ENCODE results near the gene IFNA13. TPM values are rescaled to one million over a fixed set of nuclear protein-coding genes. Genes with fewer than 3 reads are reported as not detected.

Gene IFNA13
- total RNA-seq, 1 experiment from 2014 or later: not detected

DNA sequence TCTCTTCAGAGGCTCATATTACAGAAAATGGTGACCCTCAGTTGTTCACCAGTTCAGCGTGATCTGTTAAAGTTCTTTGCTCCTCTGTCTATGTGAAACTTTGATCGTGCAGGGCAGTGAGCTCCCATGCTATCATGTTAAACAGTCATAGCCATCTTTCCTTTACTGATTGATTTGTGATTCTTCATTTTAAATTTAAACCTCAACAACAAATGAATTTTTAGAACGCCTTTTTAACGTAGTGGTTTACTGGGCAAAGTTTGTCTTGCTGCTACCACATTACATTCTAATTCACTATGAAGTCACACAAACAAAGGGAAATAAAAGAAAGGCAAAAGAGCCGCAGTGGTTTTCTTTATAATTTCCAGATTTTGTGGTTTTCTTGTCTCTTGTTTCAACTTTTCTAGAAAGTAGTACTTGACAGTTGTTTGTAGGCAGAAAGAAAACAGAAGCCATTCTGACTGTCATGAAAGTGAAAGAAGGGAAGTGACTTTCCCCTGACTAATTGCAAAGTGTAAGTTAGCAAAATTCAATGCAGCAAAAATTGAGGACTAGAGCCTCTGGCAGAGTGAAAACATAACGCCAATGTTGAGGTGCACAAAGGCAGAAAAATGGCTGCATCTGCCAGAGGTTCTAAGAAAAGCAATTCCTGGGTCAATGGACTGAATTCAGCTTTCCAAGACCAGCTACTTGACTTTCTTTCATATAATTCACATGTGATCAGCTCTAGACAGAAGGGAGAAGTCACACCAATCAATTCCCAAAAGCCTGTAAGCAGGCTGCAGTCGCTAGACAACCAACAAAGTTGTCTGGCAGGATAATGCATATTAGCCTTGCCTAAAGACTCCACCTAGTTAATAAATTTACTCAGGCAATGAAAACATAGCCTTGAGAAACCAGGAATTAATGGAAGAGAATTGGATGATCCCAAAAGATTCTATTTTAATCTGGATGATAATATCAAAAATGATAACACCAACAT lies 10.1 kb downstream of the IFNA13 start:
- peak; percentile 16 for DNase-seq (ENCODE audit: low read depth)

DNA sequence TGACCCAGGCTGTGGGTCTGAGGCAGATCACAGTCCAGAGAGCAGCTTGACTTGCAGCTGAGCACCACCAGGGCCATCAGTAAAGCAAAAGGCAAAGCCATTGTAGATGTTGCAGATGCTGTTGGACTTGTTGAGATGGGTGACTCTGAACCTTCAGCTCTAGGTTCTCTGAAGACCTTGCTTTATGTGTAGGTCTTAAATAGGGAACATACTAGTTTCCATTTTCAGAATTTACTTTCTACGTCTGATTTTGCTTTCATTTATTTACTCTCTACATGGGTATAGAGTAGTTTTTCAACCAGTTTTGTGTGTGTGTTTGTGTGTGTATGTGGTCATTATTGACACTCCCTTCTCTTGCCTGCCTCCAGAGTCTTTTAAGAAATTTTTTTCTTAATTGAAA lies 17.1 kb downstream of the IFNA13 start, which contains the start of gene IFNA6:
IFNA6 (minus strand) TSS at position 101 of the 400 bp plus-strand sequence; CDS start at position 101, 0 bp downstream.
- no peak for DNase-seq (ENCODE audit: low read depth)

DNA sequence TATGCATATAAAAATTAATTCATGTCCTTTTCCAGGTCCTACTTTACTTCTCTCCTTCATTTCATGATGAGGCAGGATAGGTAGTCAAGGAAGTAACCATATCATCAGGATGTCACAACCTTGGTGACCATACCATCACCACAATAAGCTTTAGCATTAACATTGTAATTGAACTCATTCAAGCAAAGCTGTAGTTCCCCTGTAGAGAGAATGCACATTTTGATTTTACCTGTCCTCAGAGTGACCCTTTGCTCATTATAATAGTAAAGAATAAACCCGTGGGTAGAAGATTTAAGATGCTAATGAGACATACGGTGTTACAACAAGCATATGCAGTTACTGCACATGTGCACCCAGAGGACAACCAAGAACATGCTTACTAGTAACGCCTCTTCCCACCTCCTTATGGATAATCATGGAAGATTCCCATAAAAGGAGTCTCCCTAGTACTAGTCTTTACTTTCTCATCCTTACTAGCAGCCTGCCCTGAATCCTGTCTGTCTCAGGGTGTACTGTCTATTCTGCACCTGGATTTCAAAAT lies 19.4 kb downstream of the IFNA13 start:
- no peak for DNase-seq (ENCODE audit: low read depth)

DNA sequence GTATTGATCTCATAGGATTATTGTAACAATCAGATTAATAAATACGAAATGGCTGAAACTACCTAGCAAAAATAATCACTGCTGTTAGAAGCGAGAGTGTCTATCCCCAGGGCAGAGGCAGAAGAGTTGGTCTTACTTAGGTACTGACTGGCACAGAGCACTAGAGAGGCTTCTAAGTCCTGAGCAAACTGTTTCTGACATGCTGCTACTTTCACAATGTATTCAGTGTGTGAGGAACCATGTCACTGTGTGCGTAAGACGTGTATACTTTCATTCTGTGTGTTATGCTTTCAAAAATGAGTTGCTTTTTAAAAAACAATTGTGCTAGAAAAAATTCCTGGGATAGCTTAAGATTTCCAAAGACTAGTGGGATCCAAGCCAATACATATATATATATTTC lies 27.1 kb downstream of the IFNA13 start:
- no peak for DNase-seq (ENCODE audit: low read depth)

DNA sequence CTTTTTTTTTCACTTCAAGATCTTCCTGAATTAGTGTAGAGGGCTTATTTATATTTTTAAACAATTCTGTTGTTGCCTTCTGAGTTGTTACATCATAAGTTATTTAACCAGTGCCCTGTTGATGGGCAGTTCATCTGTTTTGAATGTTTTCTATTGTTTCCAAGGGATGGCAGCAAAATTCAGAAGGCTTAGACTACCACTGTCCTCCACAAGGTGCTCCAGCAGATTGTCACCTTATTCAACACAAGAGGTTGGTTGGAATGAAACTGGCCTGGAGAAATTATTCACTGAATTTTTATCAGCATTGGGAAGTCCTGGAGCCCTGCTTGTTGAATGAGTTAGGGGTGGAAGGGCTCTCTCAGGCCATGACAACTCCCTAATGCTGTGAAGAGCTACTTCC lies 31.4 kb downstream of the IFNA13 start:
- peak; percentile 11 for DNase-seq (ENCODE audit: low read depth)

DNA sequence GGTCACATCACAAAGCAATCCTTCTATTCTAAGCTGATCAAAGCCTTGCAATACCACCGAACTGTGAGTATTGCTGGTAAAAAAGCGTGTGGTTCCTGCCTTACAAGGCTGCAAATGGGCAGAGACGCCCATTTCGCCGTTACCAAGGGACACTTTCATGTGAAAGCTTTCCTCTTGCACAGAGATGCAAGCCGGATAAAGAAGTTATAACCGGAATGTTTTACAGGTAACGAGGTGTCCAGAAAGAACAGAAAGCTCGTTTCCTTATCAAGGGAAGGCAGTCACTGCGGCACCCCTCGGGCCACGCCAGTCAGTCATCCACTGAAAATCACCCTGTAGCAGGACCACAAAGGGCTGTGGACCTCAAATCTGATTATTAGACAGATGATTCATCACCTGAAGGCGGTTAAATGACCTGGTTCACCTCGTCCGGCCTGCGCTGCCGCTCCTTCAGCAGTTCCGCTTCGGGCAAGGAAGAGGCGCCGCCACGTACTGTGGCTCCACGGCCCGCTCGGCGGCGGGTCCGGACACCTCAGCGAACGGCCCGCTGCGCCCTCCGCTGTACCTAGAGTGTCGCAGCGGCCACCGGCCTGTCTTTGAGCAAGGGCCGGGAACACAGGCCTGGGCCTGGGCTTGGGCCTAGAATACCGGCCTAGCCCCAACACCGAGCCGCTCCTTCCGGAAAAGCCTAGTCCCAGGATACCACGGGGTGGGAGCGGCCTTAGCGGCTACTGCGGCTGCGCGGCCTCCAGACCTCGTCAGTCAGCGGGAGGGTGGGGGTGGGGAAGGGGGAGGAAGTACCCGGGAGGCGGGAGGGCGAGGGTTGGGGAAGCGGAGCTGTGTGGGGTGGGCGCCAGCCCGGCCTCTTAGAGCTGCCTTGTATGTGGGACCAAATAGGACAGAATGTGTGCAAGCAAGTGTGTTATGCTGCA lies 32.9 kb downstream of the IFNA13 start, which contains the start of gene KLHL9:
KLHL9 (minus strand) TSS at position 704 of the 932 bp plus-strand sequence; CDS start at position 159, 545 bp downstream.
- peak; percentile 86 for DNase-seq (ENCODE audit: low read depth)

DNA sequence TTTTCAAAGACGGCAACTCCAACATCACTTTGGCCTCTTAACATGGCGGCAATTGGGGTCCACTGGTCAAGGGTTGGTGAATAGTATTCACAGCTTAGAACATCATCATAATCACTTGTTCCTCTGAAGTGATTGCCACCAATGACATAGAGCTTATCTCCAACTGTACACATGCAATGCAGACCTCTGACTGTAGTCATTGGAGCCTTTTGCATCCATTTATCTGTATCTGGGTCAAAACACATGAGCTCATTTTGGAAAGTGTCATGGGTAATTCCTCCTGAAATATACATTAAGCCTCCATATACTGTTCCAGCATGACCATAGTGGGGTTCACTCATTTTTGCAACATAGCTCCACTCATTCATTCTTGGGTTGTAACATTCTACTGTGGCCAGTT lies 34.6 kb downstream of the IFNA13 start:
- no peak for DNase-seq (ENCODE audit: low read depth)

DNA sequence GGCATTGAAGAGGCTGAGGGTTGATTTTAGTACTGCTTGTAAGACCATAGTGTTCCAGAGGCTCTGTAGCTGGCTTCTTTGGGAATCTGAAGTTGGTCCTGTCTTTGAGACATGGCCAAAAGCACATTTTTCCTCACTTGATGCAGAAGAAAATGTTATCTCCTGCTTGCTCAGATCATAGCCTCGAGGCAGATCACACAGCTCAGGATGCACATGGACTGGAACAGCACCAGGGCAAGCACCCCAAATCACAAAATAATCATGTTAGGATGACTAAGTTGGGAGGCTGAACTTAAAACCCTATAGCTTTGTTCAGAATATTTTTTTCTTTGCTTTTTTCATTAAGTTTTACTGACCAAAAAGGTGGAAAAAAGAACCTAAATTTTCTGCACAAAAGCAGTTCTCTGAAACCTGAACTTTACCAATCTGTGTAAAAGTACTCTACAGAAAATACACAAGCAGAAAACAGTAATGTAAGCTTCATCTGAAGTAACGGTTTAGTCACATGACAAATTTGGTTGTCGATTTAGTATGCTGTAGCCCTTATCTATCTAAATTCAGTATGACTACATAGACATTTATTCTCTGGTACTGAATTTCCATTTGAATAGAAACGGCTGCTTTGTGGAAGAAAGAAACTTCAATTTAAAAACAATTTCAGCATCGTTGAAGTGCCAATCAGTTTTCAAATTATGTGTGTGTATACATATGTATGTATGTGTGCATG lies 36.0 kb downstream of the IFNA13 start:
- peak; percentile 41 for DNase-seq (ENCODE audit: low read depth)

DNA sequence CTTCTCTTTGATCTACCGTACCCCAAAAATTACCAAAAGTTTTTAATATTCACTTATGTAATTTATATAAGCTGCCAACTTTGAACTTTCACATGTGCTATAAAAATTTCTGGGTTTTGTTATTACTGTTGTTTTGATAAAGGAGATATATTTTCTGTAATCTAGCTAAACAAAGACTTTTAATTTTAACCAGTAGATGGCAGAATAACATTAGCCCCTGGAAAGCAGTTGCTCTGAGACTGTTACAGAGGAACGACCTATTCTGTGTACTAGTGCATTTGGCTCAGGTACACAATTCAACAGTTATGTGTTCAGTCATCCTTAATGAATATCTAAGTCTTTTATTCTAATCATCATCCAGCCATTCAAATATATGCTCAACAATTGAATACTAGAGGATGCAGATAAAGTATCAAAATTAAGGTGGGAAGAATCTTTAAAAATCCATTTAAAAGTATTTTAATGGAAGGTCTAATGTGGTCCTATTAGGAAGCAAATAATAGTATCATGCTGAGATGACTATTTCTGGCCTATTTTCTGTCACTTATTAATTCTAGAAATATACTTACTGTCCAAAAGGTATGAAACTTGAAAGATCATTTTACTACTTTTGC lies 41.2 kb downstream of the IFNA13 start:
- DNase-seq (ENCODE audit: low read depth): peak; percentile 36

DNA sequence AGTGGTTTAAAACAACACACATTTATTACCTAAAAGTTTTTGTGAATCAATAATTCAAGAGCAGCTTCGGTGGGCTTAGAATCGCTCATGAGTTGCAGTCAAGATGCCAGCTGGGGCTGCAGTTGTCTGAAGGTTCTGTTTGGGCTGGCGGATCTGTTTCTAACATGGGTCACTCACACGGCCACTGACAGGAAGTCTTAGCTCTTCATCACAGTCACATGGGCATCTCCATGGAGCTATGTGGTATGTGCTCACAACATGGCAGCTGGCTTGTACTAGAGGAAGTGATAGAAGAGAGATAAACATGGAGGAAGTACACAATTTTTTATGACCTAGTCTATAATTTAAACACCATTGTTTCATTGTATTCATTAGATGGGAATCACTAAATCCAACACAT lies 43.8 kb downstream of the IFNA13 start:
- no peak for DNase-seq (ENCODE audit: low read depth)

DNA sequence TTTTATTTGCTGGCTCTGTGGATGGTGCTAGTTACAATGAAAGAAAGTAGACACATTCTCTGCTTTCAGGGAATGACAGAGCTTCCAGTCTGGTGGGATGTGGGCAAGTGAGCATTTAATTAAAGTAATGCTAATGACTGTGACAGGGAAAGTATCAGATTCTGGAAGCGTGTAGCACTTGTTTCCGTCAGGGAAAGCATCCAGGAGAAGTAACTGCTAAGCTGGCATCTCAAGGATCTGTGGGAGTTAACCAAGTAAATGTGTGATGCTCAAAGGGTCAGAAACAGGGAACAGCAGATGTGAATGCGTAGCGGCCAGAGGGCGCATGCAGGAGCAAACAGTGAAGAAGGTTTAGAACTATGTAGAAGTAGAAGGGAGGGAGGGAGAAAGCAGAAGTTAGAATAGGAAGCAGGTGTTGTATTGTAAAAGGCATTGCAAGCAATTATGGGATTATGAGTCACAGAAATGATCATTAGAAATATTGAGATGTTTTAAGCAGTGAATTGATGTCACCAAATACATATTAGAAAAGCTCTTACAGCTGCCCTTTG lies 44.9 kb downstream of the IFNA13 start:
- DNase-seq (ENCODE audit: low read depth): no peak

DNA sequence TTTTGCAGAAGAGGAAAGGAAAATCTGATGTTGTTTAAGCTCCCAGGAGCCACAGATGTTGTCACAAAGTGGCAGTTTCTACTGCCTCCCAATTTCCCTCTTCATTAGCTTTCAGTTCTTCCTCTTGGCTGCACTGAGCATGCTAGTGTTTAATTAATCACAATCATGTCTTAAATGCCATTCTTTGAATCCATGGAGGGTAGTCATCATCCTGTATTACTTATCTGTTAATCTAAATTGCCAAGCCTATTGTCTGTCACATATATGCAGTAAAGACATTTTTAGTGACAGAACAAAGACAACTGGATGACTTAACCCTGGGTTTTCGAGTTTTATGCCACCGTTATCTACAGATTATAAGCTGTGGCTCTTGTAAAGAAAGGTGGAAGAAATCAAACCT lies 47.4 kb downstream of the IFNA13 start:
- DNase-seq (ENCODE audit: low read depth): no peak

DNA sequence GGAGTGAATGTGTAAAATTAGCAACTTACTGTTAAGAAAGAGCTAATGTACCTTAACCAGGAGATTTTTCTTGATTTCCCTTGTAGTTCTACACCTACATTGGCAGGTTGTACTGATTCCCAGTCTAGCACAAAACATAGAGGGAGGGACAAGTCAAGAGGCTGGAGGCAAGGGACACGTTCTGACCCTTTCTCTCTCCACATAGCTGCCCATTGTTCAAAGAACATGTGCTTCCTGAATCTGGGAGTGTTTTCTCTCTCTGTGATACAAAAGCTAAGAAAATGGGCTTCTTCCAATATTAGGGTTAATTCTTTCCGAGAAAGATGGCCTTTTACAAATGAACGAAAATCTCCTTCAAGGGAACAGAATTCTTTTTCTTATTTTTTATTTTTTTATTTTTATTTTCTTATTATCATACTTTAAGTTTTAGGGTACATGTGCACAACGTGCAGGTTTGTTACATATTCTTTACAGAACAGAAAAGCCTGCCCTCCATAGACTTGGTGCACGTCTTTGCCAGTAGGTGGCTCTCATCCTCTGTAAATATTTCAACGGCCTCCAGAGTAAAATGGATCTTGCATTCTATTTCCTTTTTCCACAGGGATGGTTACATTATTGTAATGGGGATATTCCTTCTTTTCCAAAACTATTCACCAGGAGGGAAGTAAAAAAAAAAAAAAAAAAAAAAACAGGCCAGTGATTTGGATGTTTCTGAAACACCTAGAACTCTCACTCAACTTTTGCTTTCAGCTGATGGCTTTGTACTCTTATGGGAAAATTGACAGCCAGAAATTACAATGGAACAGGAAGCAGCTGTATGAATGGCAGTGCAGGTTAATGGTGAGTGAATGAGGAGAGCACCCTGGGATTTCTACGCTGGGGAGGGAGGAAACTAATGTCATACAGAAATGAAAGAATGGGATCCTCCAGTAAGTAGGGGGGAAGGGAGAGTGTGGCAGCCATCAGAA lies 49.6 kb downstream of the IFNA13 start:
- peak; percentile 39 for DNase-seq (ENCODE audit: low read depth)

Other genes with a start within 250 kb of the IFNA13 start
- gene IFNW1, start 226.2 kb downstream of the IFNA13 start, total RNA-seq (2014; rRNA removed; shearing (Covaris generic)): not detected in 2 replicates
- not detected in 2 replicates for gene IFNA21, start 201.4 kb downstream of the IFNA13 start, total RNA-seq (2014; rRNA removed; shearing (Covaris generic))
- not detected in 2 replicates for gene IFNA4, start 180.5 kb downstream of the IFNA13 start, total RNA-seq (2014; rRNA removed; shearing (Covaris generic))
- gene IFNA7, start 165.9 kb downstream of the IFNA13 start, total RNA-seq (2014; rRNA removed; shearing (Covaris generic)): not detected in 2 replicates
- gene IFNA10, start 160.9 kb downstream of the IFNA13 start, total RNA-seq (2014; rRNA removed; shearing (Covaris generic)): not detected in 2 replicates
- gene IFNA16, start 150.7 kb downstream of the IFNA13 start, total RNA-seq (2014; rRNA removed; shearing (Covaris generic)): not detected in 2 replicates
- not detected in 2 replicates for gene IFNA17, start 139.8 kb downstream of the IFNA13 start, total RNA-seq (2014; rRNA removed; shearing (Covaris generic))
- gene IFNA14, start 128.1 kb downstream of the IFNA13 start, total RNA-seq (2014; rRNA removed; shearing (Covaris generic)): not detected in 2 replicates
- gene IFNA5, start 62.7 kb downstream of the IFNA13 start, total RNA-seq (2014; rRNA removed; shearing (Covaris generic)): not detected in 2 replicates
- 19.6 and 22.3 TPM in 2 replicates for gene KLHL9, start 32.7 kb downstream of the IFNA13 start, total RNA-seq (2014; rRNA removed; shearing (Covaris generic))
- not detected in 2 replicates for gene IFNA6, start 17.2 kb downstream of the IFNA13 start, total RNA-seq (2014; rRNA removed; shearing (Covaris generic))
- gene IFNA2, start 17.3 kb upstream of the IFNA13 start, total RNA-seq (2014; rRNA removed; shearing (Covaris generic)): not detected in 2 replicates
- gene IFNA8, start 41.1 kb upstream of the IFNA13 start, total RNA-seq (2014; rRNA removed; shearing (Covaris generic)): not detected in 2 replicates
- gene IFNA1, start 72.4 kb upstream of the IFNA13 start, total RNA-seq (2014; rRNA removed; shearing (Covaris generic)): not detected in 2 replicates
- gene IFNE, start 114.3 kb upstream of the IFNA13 start, total RNA-seq (2014; rRNA removed; shearing (Covaris generic)): 0.10 and 0.72 TPM in 2 replicates

All from RPMI7951 (cell line).